Right lobe of liver (tissue), 6 donors: ENCODE data around the gene DEPDC7. TPM values are rescaled to one million over a fixed set of nuclear protein-coding genes. Genes with fewer than 3 reads are reported as not detected.

Source experiments
- ATAC-seq, 4 donors: fragments of 200-7000 bp; cut with Tn5 transposase; one replicate each; pipeline ENCODE4 v1.9.1; 2020; ENCODE audit warnings: mild to moderate bottlenecking in 4 of 4, moderate library complexity in 4 of 4
- DNase-seq, 3 donors: peaks; one replicate each; pipeline ENCODE4 v3.0.0-alpha.2; 2020
- H3K27ac ChIP-seq, 3 donors: fragments of 200-600 bp; one replicate each; pipeline ENCODE4 v1.8.0; 2022
- H3K27me3 ChIP-seq, 2 donors: fragments of 200-600 bp; one replicate each; pipeline ENCODE4 v1.8.0; 2022
- H3K36me3 ChIP-seq, 4 donors: fragments of 200-600 bp; sonication (generic) in 1 of 4; one replicate each; pipeline versions ENCODE4 v1.5.1 to v1.8.0; 2017 to 2022; ENCODE audit warnings: control low read depth in 1 of 4
- H3K4me1 ChIP-seq, 4 donors: fragments of 200-600 bp; sonication (generic) in 1 of 4; one replicate each; pipeline versions ENCODE4 v1.5.1 to v1.8.0; 2017 to 2022; ENCODE audit warnings: control low read depth in 1 of 4
- H3K4me3 ChIP-seq, 3 donors: fragments of 200-600 bp; one replicate each; pipeline ENCODE4 v1.8.0; 2022
- H3K9me3 ChIP-seq, 4 donors: fragments of 200-600 bp; sonication (generic) in 1 of 4; one replicate each; pipeline versions ENCODE4 v1.5.1 to v1.8.0; 2017 to 2022; ENCODE audit warnings: control low read depth in 1 of 4
- CTCF ChIP-seq, 4 donors: fragments of 200-600 bp in 3 of 4; fragments of 450-650 bp in 1 of 4; IDR thresholded peaks; one replicate each; pipeline versions ENCODE4 v1.5.1 to v1.8.0; 2016 to 2022; ENCODE audit warnings: antibody characterized with exemption in 4 of 4, mild to moderate bottlenecking in 2 of 4
- POLR2A ChIP-seq: fragments of 450-650 bp; IDR thresholded peaks from one replicate; pipeline ENCODE4 v1.6.1; 2017; ENCODE audit warnings: antibody characterized with exemption, mild to moderate bottlenecking
- WGBS: methylation state at CpG from one replicate; pipeline ENCODE4 v1.1.6; 2018; ENCODE audit warnings: low coverage, low lambda C conversion rate; ENCODE audit not compliant: insufficient coverage; ENCODE audit errors: missing lambda C conversion rate; 5-methylcytosine and 5-hydroxymethylcytosine counted together
- intact Hi-C, 2 donors: fragments of 100-400 bp; cut with DNase I; formaldehyde crosslinking; loops; one replicate each; pipeline versions ENCODE4 v1.11.2 to v1.14.1; 2022
- total RNA-seq, 6 experiments: library from RNA; depleted of rRNA in 2 of 6; stranded (reverse); fragments of >200 nt in 2 of 6; fragmentation: NEBNext Ultra II Directional in 3 of 6; extraction: Animal tissue kit (Norgen Biotek cat#: 25700) in 3 of 6; gene quantifications; one replicate each; pipeline versions ENCODE4 v1.1.0 to v1.2.4, GENCODE V29; 2016 to 2023
- donor health status: DM: no; HTN: yes; CAD: no.
- donor health status: DM: no; HTN: no; CAD: no.
- donor health status: DM: no; HTN: no; CAD: no.
- donor health status: DM: no; HTN: yes; CAD: no.
- donor health status: DM: no; HTN: yes; CAD: no.

The DEPDC7 gene
- total RNA-seq, 6 experiments from 2014 or later = 18.4 to 39.3 (median 30.8) TPM

DNA sequence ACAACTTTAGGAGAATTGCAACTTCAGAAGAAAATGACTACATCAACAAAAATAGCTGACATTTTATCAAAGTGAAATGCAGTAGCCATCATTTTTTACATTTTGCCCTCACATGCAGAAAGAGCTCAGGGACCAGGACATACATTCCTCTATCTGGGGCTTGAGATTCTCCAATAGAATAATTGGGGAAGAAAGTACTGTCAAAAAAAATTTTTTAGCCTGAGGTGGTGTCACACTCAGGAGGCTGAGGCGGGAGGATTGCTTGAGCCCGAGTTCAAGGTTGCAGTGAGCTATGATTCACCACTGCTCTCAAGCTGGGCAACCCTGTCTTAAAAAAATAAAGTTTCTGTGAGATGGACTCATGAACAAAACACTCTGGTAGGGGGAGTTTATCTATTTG lies 32.2 kb upstream of the DEPDC7 start:
- 93% methylated on average over 2 of the region's 2 CpGs for WGBS
- no peaks in the 10 kb centered on the region for H3K36me3 ChIP-seq
- TF ChIP-seq POLR2A = no peak
- no peak for TF ChIP-seq CTCF (IDR thresholded peaks at IDR 0.05)
- H3K27ac ChIP-seq = no peak overlapping the region
- H3K9me3 ChIP-seq = no peaks in the 10 kb centered on the region
- no peak overlapping the region for H3K4me3 ChIP-seq
- ATAC-seq (no peak), DNase-seq (no peak)
- intact Hi-C loops = no loop called here
- H3K4me1 ChIP-seq = no peaks in the 10 kb centered on the region
- H3K27me3 ChIP-seq = no peaks in the 10 kb centered on the region

DNA sequence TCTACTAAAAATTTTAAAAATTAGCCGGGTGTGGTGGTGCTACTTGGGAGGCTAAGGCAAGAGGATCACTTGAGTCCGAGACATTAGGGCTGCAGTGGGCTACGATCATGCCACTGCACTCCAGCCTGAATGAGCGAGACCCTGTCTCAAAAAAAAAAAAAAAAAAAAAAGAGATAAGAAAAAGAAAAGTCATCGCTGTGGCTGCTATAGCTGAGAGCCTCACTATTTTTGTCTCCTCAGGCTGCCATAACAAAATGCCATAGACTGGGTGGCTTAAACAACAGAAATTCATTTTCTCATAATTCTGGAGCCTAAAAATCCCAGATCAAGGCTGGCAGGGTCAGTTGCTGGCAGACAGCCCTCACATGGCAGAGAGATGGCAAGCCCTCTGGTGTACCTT lies 30.1 kb upstream of the DEPDC7 start:
- intact Hi-C loops = no loop called here
- ATAC-seq = no peak
- Histone ChIP-seq H3K9me3 (no peaks in the 10 kb centered on the region), H3K4me3 (no peak overlapping the region), H3K27me3 (no peaks in the 10 kb centered on the region), H3K4me1 (no peaks in the 10 kb centered on the region), H3K27ac (no peak overlapping the region), H3K36me3 (no peaks in the 10 kb centered on the region)
- no peak for DNase-seq
- WGBS = 100% methylated on average over 5 of the region's 5 CpGs
- TF ChIP-seq CTCF (IDR thresholded peaks at IDR 0.05) (no peak), POLR2A (no peak)

GRCh38 chr11:32987851-32988250 lies 27.8 kb upstream of the DEPDC7 start:
- Histone ChIP-seq H3K27ac (no peak overlapping the region), H3K36me3 (no peaks in the 10 kb centered on the region), H3K9me3 (no peaks in the 10 kb centered on the region), H3K4me3 (no peak overlapping the region), H3K4me1 (no peaks in the 10 kb centered on the region), H3K27me3 (no peaks in the 10 kb centered on the region)
- DNase-seq (no peak), ATAC-seq (no peak)
- TF ChIP-seq CTCF (IDR thresholded peaks at IDR 0.05) (no peak), POLR2A (no peak)
- WGBS = 92% methylated on average over 2 of the region's 8 CpGs
- intact Hi-C loops = no loop called here

DNA sequence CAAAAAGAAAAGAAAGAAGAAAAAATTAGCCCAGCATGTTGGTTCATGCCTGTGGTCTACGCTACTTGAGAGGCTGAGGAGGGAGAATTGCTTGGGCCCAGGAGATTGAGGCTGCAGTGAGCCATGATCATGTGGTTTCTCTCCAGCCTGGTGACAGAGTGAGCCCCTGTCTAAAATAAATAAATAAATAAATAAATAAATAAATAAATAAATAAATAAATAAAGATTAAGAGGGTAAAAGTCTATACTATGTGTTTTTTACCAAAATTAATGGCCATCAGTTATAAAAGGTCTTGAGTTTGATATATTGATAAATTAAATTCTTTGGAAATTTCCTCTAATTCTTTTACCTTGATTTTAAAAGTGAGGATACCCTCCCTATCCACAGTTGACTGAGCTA lies 25.2 kb upstream of the DEPDC7 start:
- WGBS = 0% methylated on average over 1 of the region's 1 CpG
- ATAC-seq (no peak), DNase-seq (no peak)
- Histone ChIP-seq H3K4me3 (no peak overlapping the region), H3K36me3 (no peaks in the 10 kb centered on the region), H3K4me1 (no peaks in the 10 kb centered on the region), H3K27me3 (no peaks in the 10 kb centered on the region), H3K9me3 (no peaks in the 10 kb centered on the region), H3K27ac (no peak overlapping the region)
- intact Hi-C loops = no loop called here
- TF ChIP-seq POLR2A = no peak
- no peak for TF ChIP-seq CTCF (IDR thresholded peaks at IDR 0.05)

- intact Hi-C loops = no loop called here
- Histone ChIP-seq H3K27me3 (no peaks in the 10 kb centered on the region), H3K4me1 (no peaks in the 10 kb centered on the region), H3K36me3 (no peaks in the 10 kb centered on the region), H3K27ac (no peak overlapping the region), H3K4me3 (no peak overlapping the region), H3K9me3 (no peaks in the 10 kb centered on the region)
- no peak for DNase-seq
- WGBS = 94% methylated on average over 1 of the region's 3 CpGs
- no peak for ATAC-seq
- no peak for TF ChIP-seq POLR2A
- no peak for TF ChIP-seq CTCF (IDR thresholded peaks at IDR 0.05)
Measured at GRCh38 chr11:32991427-32991826, 24.3 kb upstream of the DEPDC7 start.
